PC-3 (cell line): Measurements from ENCODE around the gene PNP. TPM values are rescaled to one million over a fixed set of nuclear protein-coding genes. Genes with fewer than 3 reads are reported as not detected.

Experiments
- ATAC-seq: fragments of 200-7000 bp; cut with Tn5 transposase; 2 replicates; pipeline ENCODE4 v1.9.1; 2020; ENCODE audit warnings: mild to moderate bottlenecking, moderate library complexity
- BruUV-seq: library from RNA; stranded (reverse); fragments of 400-500 nt; replicated peaks from 2 replicates; lab custom pipeline; 2021; lab: Mats Ljungman, UMichigan
- CTCF ChIA-PET: fragments of 300-600 bp; sonication (Branson Sonifier 250); formaldehyde crosslinking; loops from one replicate; lab custom pipeline; 2022; ENCODE audit warnings: antibody characterized with exemption; lab: Charles Lee
- POLR2A ChIA-PET: fragments of 300-600 bp; sonication (Branson Sonifier 250); formaldehyde crosslinking; loops from one replicate; lab custom pipeline; 2022; ENCODE audit warnings: antibody characterized with exemption; ENCODE audit not compliant: unreplicated experiment; lab: Charles Lee
- DNase-seq: peaks from one replicate; pipeline ENCODE4 v3.0.0-alpha.2; 2015
- H2AFZ ChIP-seq: fragments of 300-600 bp; sonication (generic); 2 replicates; pipeline ENCODE4 v1.6.0; 2016; ENCODE audit warnings: antibody characterized with exemption, low read length
- H3F3A ChIP-seq: fragments of 300-600 bp; sonication (generic); one replicate; pipeline ENCODE4 v1.6.0; 2017; ENCODE audit warnings: antibody characterized with exemption, low read length, control low read depth, mild to moderate bottlenecking; ENCODE audit not compliant: unreplicated experiment
- H3K27ac ChIP-seq: fragments of 300-600 bp; sonication (generic); 2 replicates; pipeline ENCODE4 v1.5.1; 2016; ENCODE audit warnings: mild to moderate bottlenecking, low read length
- H3K27me3 ChIP-seq: fragments of 300-600 bp; sonication (generic); 2 replicates; pipeline ENCODE4 v1.6.1; 2016; ENCODE audit warnings: low read length, mixed read lengths
- H3K36me3 ChIP-seq: fragments of 300-600 bp; sonication (generic); 2 replicates; pipeline ENCODE4 v1.6.1; 2016; ENCODE audit warnings: low read depth, mixed run types, low read length, mixed read lengths
- H3K4me1 ChIP-seq: fragments of 300-600 bp; sonication (generic); 2 replicates; pipeline ENCODE4 v1.5.1; 2016; ENCODE audit warnings: low read length; ENCODE audit not compliant: insufficient read depth
- H3K4me2 ChIP-seq: fragments of 300-600 bp; sonication (generic); 2 replicates; pipeline ENCODE4 v1.6.0; 2016; ENCODE audit warnings: low read length
- H3K4me3 ChIP-seq: fragments of 300-600 bp; sonication (generic); 2 replicates; pipeline ENCODE4 v1.5.1; 2016; ENCODE audit warnings: mild to moderate bottlenecking, low read length, mixed read lengths
- H3K79me2 ChIP-seq: fragments of 300-600 bp; sonication (generic); 2 replicates; pipeline ENCODE4 v1.6.1; 2017; ENCODE audit warnings: low read length, mixed read lengths
- H3K9ac ChIP-seq: fragments of 300-600 bp; sonication (generic); 2 replicates; pipeline ENCODE4 v1.6.0; 2016; ENCODE audit warnings: mild to moderate bottlenecking, low read length
- H3K9me2 ChIP-seq: fragments of 300-600 bp; sonication (generic); replicated peaks from 2 replicates; pipeline ENCODE4 v1.6.1; 2016; ENCODE audit warnings: mixed run types, low read length, mixed read lengths
- H3K9me3 ChIP-seq: fragments of 300-600 bp; sonication (generic); 2 replicates; pipeline ENCODE4 v1.6.1; 2016; ENCODE audit warnings: low read length, mixed read lengths
- H4K20me1 ChIP-seq: fragments of 300-600 bp; sonication (generic); 2 replicates; pipeline ENCODE4 v1.6.1; 2016; ENCODE audit warnings: low read length, mixed read lengths
- CTCF ChIP-seq: fragments of 300-600 bp; sonication (generic); conservative IDR thresholded peaks from 2 replicates; pipeline ENCODE4 v1.5.1; 2017; ENCODE audit warnings: antibody characterized with exemption, low read depth, mild to moderate bottlenecking, low read length
- EZH2 ChIP-seq: fragments of 300-600 bp; sonication (generic); IDR thresholded peaks from one replicate; pipeline ENCODE4 v1.6.1; 2017; ENCODE audit warnings: antibody characterized with exemption, mild to moderate bottlenecking, low read length; ENCODE audit not compliant: unreplicated experiment
- EZH2phosphoT487 ChIP-seq: fragments of 300-600 bp; sonication (generic); IDR thresholded peaks from 2 replicates; pipeline ENCODE4 v1.6.1; 2018; ENCODE audit warnings: mild to moderate bottlenecking, antibody characterized with exemption, low read length, borderline replicate concordance
- intact Hi-C: fragments of 100-400 bp; cut with micrococcal nuclease; formaldehyde crosslinking; loops from 2 replicates; pipeline ENCODE4 v1.9.0; 2023
- total RNA-seq: library from RNA; depleted of rRNA; stranded (reverse); fragments of >200 nt; gene quantifications from 2 replicates; pipeline ENCODE4 v1.2.3, GENCODE V29; 2014

The PNP gene
- total RNA-seq, 1 experiment from 2014 or later: 118 TPM

- ATAC-seq (no peak), DNase-seq (no peak)
- no peak for TF ChIP-seq CTCF
- TF ChIP-seq EZH2phosphoT487: no peak
- TF ChIP-seq EZH2: no peak
- Histone ChIP-seq H3K4me3 (no peak overlapping the region), H3K36me3 (peaks cover 45% of the 10 kb centered on the region), H3K27me3 (no peaks in the 10 kb centered on the region), H3K79me2 (0 out of 2 replicates have a peak, but pooled peaks cover 10% of the 10 kb centered on the region), H3F3A (no peaks in the 10 kb centered on the region), H3K9me3 (no peaks in the 10 kb centered on the region), H3K4me2 (no peak overlapping the region), H3K4me1 (no peaks in the 10 kb centered on the region), H4K20me1 (0 out of 2 replicates have a peak, but pooled peaks cover 6% of the 10 kb centered on the region), H2AFZ (no peak overlapping the region), H3K27ac (no peak overlapping the region), H3K9me2 (no peaks in the 10 kb centered on the region), H3K9ac (no peak overlapping the region)
- intact Hi-C loops: no loop called here
- ChIA-PET POLR2A (no interaction called here), CTCF (no interaction called here)
- no TSS peak for BruUV-seq
These were observed 9.7 kb downstream of the PNP start for GRCh38 chr14:20478894-20479293.

GRCh38 chr14:20482382-20482781 lies 13.2 kb downstream of the PNP start:
- no peaks in the 10 kb centered on the region for H3F3A ChIP-seq

More at GRCh38 chr14:20482382-20482781, 13.2 kb downstream of the PNP start:
- H3K4me1 ChIP-seq: no peaks in the 10 kb centered on the region
- no peak overlapping the region for H3K9ac ChIP-seq
- no TSS peak for BruUV-seq
- no peak overlapping the region for H2AFZ ChIP-seq
- H4K20me1 ChIP-seq: no peaks in the 10 kb centered on the region
- no peaks in the 10 kb centered on the region for H3K9me3 ChIP-seq
- DNase-seq (no peak), ATAC-seq (no peak)
- H3K9me2 ChIP-seq: no peaks in the 10 kb centered on the region
- H3K27ac ChIP-seq: no peak overlapping the region
- POLR2A ChIA-PET: no interaction called here
- peaks cover 11% of the 10 kb centered on the region for H3K36me3 ChIP-seq
- TF ChIP-seq EZH2phosphoT487: no peak
- TF ChIP-seq CTCF: no peak
- no peak for TF ChIP-seq EZH2
- CTCF ChIA-PET: no interaction called here
- intact Hi-C loops: no loop called here
- no peaks in the 10 kb centered on the region for H3K27me3 ChIP-seq
- H3K4me3 ChIP-seq: no peak overlapping the region
- H3K4me2 ChIP-seq: no peak overlapping the region
- H3K79me2 ChIP-seq: no peaks in the 10 kb centered on the region
